Fibroblast of pulmonary artery (primary cell): ENCODE data around the gene SPRYD3.

ENCODE experiments used
- DNase-seq: peaks from one replicate; pipeline ENCODE4 v3.0.0-alpha.2; 2010; ENCODE audit warnings: low read depth
- H3K4me3 ChIP-seq: replicated peaks from 2 replicates; pipeline ENCODE4 v1.5.1; 2011; ENCODE audit warnings: low read depth, mild to moderate bottlenecking, control low read depth, low read length, moderate library complexity
- TF ChIP-seq, protein P1 (sequence below): IDR thresholded peaks from 2 replicates; pipeline ENCODE4 v1.5.1; 2011; ENCODE audit warnings: mild to moderate bottlenecking, control low read depth, low read length, inconsistent platforms; ENCODE audit errors: missing control alignments

SPRYD3 gene

DNA sequence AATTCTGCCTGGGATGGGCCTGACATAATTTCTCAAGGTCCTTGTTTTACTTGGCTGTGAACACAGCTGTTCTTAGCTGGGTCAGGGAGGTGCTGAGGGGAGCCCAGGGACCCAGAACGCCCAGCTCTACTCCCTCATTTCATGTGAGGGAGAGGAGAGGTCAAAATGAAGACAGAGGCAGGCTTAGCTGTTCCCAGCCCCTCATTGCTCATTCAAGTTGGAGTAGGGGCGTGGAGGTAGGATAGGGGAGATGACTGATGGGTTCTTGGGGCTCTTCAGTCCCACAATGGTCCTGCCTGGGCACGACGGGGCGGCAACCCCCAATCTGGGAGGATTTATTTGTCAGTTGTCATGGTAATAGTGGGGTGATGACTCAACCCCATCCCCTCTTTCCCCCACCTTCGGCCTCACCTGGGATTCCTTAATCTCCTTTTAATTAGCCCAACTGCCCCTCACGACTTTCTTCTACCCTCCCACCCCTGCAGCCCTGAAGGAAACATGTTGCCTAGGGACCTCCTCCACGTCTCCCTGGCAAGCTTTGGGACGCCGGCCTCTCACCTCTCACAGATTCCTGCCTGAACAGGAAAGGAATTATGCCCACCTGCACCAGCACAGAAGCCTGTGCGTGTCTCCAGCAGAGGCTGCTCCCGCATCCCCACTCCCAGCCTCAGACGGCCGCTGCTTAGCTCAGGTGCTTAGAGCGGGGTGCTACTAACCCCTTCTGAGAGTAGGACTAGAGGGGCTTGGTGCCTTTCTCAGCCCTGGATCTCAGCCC, 10.2 kb downstream of the SPRYD3 start:
- H3K4me3 ChIP-seq: no peak overlapping the region
- TF ChIP-seq, protein P1, sequence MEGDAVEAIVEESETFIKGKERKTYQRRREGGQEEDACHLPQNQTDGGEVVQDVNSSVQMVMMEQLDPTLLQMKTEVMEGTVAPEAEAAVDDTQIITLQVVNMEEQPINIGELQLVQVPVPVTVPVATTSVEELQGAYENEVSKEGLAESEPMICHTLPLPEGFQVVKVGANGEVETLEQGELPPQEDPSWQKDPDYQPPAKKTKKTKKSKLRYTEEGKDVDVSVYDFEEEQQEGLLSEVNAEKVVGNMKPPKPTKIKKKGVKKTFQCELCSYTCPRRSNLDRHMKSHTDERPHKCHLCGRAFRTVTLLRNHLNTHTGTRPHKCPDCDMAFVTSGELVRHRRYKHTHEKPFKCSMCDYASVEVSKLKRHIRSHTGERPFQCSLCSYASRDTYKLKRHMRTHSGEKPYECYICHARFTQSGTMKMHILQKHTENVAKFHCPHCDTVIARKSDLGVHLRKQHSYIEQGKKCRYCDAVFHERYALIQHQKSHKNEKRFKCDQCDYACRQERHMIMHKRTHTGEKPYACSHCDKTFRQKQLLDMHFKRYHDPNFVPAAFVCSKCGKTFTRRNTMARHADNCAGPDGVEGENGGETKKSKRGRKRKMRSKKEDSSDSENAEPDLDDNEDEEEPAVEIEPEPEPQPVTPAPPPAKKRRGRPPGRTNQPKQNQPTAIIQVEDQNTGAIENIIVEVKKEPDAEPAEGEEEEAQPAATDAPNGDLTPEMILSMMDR: no peak
- DNase-seq: no peak

DNA sequence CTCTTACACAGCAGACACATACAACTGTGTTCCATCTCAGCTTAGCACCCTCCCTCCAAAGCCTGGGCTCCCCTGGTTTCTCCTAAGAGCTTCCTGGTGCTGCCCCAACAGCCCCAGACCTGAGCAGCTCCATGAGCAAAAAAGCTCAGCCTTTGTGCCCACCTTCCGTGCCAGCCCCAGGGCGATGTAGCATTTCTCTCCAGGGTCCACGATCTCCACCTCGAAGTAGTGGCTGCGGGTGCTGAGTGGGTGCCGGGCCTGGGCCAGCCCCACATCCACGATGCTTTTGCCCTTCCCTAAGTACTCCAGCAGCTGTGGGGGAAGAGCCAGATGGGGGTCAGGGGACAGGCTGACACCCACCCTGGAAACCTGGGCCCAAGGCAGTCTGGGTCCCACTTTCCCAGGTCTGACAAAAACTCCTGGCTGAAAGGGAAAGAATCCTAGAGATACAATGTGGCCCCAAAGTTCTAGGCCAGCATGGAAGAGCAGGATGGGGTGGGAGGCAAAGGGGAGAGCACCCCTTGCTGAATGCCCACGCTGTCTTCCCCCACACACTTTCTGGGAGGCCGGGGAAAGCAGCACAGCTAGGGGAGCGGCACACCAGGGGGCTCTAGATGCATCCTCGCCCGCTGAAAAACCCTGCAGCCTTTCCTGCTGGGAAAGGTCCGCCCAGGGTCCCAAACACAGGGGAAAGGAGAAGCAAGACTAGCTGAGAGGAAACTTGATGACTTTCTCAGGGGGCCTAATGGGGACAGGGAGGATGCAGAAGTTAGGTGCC, 11.0 kb downstream of the SPRYD3 start:
- TF ChIP-seq, protein P1: no peak
- no peak for DNase-seq
- H3K4me3 ChIP-seq: no peak overlapping the region

DNA sequence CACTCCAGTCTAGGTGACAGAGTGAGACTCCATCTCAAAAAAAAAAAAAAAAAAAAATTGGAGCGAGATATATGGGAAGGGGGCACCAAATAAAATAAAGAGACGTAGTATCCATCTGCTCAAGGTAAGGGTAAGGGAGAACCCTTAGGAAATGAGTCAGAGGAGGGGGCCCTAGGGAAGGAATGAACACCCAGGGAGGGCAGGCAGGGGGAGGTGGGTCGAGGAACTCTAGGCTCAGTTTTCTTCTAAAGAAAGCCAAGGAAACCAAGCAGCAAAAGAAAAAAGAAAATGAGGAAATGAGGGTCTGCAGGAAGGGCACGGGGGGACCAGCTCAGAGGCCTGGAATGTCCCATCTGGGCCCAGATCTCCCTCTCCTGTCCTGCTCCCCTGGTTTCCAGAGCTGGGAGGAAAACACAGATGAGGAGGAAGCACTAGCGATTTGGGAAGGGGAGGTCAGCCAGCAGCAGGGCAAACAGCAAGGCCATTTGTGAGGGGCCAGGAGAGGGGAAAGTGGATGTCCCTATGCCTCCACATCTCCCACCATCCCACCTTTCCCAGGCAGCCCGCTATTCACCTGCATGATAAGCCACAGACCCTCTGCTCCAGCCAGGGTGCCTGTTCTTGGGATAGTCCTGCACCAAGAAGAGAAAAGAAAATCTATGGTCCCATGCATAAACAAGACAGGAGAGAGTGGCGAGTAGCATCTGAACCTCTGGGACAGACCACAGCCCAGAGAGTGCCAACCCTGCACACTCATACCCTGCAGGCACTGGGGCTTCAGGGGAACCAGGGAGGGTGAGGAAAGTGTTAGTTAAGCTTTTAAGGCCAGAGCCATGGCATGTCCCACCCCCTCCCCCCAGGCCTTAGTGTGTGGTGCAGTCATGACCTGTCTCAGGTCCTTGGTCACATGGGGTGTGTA, 11.9 kb downstream of the SPRYD3 start:
- no peak for DNase-seq
- TF ChIP-seq, protein P1: no peak
- H3K4me3 ChIP-seq: no peak overlapping the region

DNA sequence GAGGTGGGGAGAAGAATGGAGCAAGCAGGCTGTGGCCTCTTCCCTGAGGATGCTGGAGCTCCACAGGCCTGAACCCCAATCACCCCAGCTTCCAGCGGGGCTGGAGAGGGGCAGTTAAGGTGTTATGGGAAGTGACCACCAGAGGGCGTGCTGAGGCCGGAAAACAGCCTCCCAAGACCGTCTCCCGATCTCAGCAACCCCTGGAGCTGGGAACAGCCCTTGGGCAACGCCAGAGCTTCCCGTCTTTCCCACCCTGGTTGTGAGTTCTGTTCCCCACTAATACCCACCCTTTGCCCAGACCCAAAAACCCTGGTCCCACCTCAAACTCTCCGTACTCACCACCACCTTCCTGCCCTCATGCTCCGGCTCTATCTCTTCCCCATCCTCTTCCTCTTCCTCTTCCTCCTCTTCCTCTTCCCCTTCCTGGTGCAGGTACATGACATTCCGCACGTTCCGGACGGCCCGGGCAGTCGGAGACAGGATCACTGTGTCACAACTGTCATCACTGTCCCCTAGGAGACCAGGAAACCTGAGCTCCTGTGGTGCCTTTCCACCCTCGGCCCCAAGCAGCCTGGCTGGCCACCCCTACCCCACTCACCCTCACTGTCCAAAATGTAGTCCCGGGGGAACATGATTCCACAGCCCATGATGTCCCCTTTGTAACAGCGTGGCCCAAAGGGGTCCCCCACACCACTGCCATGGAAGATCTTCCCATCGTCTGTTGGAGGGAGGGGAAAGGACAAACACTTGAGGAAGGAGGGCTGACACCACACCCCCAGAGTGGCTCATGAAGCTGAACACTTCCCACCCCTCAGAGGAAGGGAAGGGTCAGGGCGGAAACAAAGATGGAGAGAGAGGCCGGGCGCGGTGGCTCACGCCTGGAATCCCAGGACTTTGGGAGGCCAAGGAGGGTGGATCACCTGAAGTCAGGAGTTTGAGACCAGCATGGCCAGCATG, 12.9 kb downstream of the SPRYD3 start:
- TF ChIP-seq, protein P1: peak; percentile 78
- no peak overlapping the region for H3K4me3 ChIP-seq
- peak; percentile 87 for DNase-seq

DNA sequence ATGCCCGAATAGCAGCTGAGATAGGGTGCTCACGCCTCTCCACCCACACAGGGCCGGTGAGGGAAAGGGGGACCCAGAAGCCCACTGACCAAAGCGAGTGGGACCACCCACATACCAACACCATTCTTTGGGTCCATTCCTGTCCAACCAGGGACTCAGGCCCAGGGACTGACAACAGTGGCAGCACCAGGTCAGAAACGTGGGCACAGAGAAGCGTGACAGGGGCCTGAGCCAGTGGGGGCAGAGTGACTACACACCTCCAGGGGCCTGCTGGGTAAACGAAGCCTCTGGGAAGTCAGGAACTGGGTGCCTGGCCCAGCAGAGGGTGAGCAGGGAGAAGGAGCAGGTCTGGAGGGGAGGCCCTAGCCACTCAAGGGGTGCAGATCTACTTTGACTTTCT, 13.7 kb downstream of the SPRYD3 start:
- H3K4me3 ChIP-seq: no peak overlapping the region
- TF ChIP-seq, protein P1: no peak

More for the DNA sequence above, 13.7 kb downstream of the SPRYD3 start:
- DNase-seq: no peak
